GM21360 (cell line): ENCODE measurements around the gene DLG2.
A peak's percentile ranks its signal among the peaks of the same experiment; 100 is the strongest.

Experiments
- ATAC-seq: cut with Tn5 transposase; IDR thresholded peaks from one replicate; pipeline ENCODE4 v1.9.1; 2021; ENCODE audit warnings: mild to moderate bottlenecking, moderate library complexity; ENCODE audit not compliant: unreplicated experiment

The DLG2 gene

GRCh38 chr11:84437071-84437980 lies 1189.8 kb downstream of the DLG2 start:
- ATAC-seq, result peak; percentile 96

- ATAC-seq, result no peak
Observed at GRCh38 chr11:84430661-84431060, 1196.5 kb downstream of the DLG2 start.

- ATAC-seq, result no peak
Observed at GRCh38 chr11:84425673-84426072, 1201.5 kb downstream of the DLG2 start.

GRCh38 chr11:84420271-84420670 lies 1206.9 kb downstream of the DLG2 start:
- no peak for ATAC-seq

GRCh38 chr11:84419616-84420015 lies 1207.5 kb downstream of the DLG2 start:
- no peak for ATAC-seq

- ATAC-seq, result no peak
Observed at GRCh38 chr11:84414920-84415319, 1212.2 kb downstream of the DLG2 start.

- no peak for ATAC-seq
Observed at GRCh38 chr11:84413549-84413948, 1213.6 kb downstream of the DLG2 start.

- ATAC-seq, result no peak
Observed at GRCh38 chr11:84412862-84413261, 1214.3 kb downstream of the DLG2 start.

- ATAC-seq, result no peak
Observed at GRCh38 chr11:84408946-84409411, 1218.2 kb downstream of the DLG2 start.

- ATAC-seq, result no peak
Observed at GRCh38 chr11:84407091-84407490, 1220.1 kb downstream of the DLG2 start.

- no peak for ATAC-seq
Observed at GRCh38 chr11:84398017-84398626, 1229.0 kb downstream of the DLG2 start.

GRCh38 chr11:84396521-84396920 lies 1230.6 kb downstream of the DLG2 start:
- no peak for ATAC-seq

GRCh38 chr11:84390441-84391078 lies 1236.6 kb downstream of the DLG2 start:
- ATAC-seq, result no peak

- ATAC-seq, result no peak
Observed at GRCh38 chr11:84389696-84390095, 1237.4 kb downstream of the DLG2 start.

- peak; percentile 79 for ATAC-seq
Observed at GRCh38 chr11:84384731-84385130, 1242.4 kb downstream of the DLG2 start.

GRCh38 chr11:84383576-84383975 lies 1243.6 kb downstream of the DLG2 start:
- no peak for ATAC-seq

GRCh38 chr11:84381666-84382065 lies 1245.5 kb downstream of the DLG2 start:
- no peak for ATAC-seq

- ATAC-seq, result no peak
Observed at GRCh38 chr11:84372381-84372950, 1254.7 kb downstream of the DLG2 start.

- ATAC-seq, result no peak
Observed at GRCh38 chr11:84358034-84358433, 1269.1 kb downstream of the DLG2 start.

- ATAC-seq, result no peak
Observed at GRCh38 chr11:84355911-84356310, 1271.2 kb downstream of the DLG2 start.

- ATAC-seq, result no peak
Observed at GRCh38 chr11:84345597-84345996, 1281.5 kb downstream of the DLG2 start.
